Ovary (tissue), 3 donors: ENCODE results near the gene KRT222.

Experiments used
- EP300 ChIP-seq: sonication (generic); formaldehyde crosslinking; IDR thresholded peaks from one replicate; pipeline ENCODE4 v1.6.1; 2017; ENCODE audit warnings: antibody characterized with exemption
- POLR2A ChIP-seq: fragments of 450-650 bp; IDR thresholded peaks from one replicate; pipeline ENCODE4 v1.6.1; 2017; ENCODE audit warnings: antibody characterized with exemption, mild to moderate bottlenecking, moderate library complexity
- TF ChIP-seq, protein P1 (sequence below), 3 donors: fragments of 450-650 bp in 2 of 3; fragments of 200-600 bp in 1 of 3; IDR thresholded peaks; one replicate each; pipeline versions ENCODE4 v1.5.1 to v1.8.0; 2016 to 2022; ENCODE audit warnings: antibody characterized with exemption in 3 of 3, mild to moderate bottlenecking in 1 of 3
- donor health status: DM: no; HTN: no; CAD: no.

DNA sequence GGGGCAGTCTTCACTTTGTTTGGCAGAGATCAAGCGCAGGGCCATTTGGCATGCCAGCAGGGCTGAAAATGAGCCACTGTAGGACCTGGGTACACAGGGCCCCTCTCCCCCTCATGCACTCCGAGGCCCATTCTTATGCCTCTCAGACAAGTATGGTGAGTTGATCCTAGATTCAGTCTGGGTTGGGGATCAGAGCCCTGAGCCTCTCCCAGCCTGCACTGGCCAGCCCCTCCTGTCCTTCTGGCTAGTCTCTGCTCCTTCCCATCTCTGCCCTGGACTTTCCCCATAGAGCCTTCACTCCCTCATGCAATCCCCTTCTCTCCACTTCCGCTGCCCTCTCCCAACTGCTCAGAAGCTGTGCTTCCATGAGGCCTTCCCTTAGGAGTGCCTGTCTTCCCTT is 48.4 kb downstream of the KRT222 start:
- TF ChIP-seq EP300 (no peak), POLR2A (no peak)
- TF ChIP-seq, protein P1, sequence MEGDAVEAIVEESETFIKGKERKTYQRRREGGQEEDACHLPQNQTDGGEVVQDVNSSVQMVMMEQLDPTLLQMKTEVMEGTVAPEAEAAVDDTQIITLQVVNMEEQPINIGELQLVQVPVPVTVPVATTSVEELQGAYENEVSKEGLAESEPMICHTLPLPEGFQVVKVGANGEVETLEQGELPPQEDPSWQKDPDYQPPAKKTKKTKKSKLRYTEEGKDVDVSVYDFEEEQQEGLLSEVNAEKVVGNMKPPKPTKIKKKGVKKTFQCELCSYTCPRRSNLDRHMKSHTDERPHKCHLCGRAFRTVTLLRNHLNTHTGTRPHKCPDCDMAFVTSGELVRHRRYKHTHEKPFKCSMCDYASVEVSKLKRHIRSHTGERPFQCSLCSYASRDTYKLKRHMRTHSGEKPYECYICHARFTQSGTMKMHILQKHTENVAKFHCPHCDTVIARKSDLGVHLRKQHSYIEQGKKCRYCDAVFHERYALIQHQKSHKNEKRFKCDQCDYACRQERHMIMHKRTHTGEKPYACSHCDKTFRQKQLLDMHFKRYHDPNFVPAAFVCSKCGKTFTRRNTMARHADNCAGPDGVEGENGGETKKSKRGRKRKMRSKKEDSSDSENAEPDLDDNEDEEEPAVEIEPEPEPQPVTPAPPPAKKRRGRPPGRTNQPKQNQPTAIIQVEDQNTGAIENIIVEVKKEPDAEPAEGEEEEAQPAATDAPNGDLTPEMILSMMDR (IDR thresholded peaks at IDR 0.05) = no peak
